ENCODE measurements around the gene RASAL3.

Gene RASAL3

GRCh38 chr19:15429825-15430467 lies 34.4 kb downstream of the RASAL3 start:
- H3K27me3 ChIP-seq (ENCODE audit: insufficient read depth, low read depth): no peaks in the 10 kb centered on the region
- peaks cover 38% of the 10 kb centered on the region for H3K79me2 ChIP-seq (ENCODE audit: insufficient read depth, low read depth)
- H2AFZ ChIP-seq (ENCODE audit: low read depth): no peak overlapping the region
- no peak overlapping the region for H3K4me3 ChIP-seq (IDR thresholded peaks at IDR 0.05; ENCODE audit: insufficient read depth, low read depth, low read length)
- H3K4me1 ChIP-seq (ENCODE audit: low read depth, poor library complexity, severe bottlenecking): peaks cover 13% of the 10 kb centered on the region
- H3K9ac ChIP-seq: no peak overlapping the region
- no peaks in the 10 kb centered on the region; the same call in 1 of the 2 replicates for H3K36me3 ChIP-seq (ENCODE audit: insufficient read depth)
- H3K27ac ChIP-seq: no peak overlapping the region
- H3K4me2 ChIP-seq: no peak overlapping the region
- H4K20me1 ChIP-seq (ENCODE audit: insufficient read depth): no peaks in the 10 kb centered on the region
- no peak for TF ChIP-seq CTCF (conservative IDR thresholded peaks at IDR 0.05; ENCODE audit: low read depth, low read length)

- peaks cover 38% of the 10 kb centered on the region for H3K79me2 ChIP-seq (ENCODE audit: insufficient read depth, low read depth)
- peaks cover 13% of the 10 kb centered on the region for H3K4me1 ChIP-seq (ENCODE audit: low read depth, poor library complexity, severe bottlenecking)
- no peaks in the 10 kb centered on the region for H3K27me3 ChIP-seq (ENCODE audit: insufficient read depth, low read depth)
- H3K4me2 ChIP-seq: no peak overlapping the region
- H4K20me1 ChIP-seq (ENCODE audit: insufficient read depth): no peaks in the 10 kb centered on the region
- no peak overlapping the region for H2AFZ ChIP-seq (ENCODE audit: low read depth)
- TF ChIP-seq CTCF (conservative IDR thresholded peaks at IDR 0.05; ENCODE audit: low read depth, low read length): no peak
- no peak overlapping the region for H3K9ac ChIP-seq
- no peak overlapping the region for H3K4me3 ChIP-seq (IDR thresholded peaks at IDR 0.05; ENCODE audit: insufficient read depth, low read depth, low read length)
- no peak overlapping the region for H3K27ac ChIP-seq
- no peaks in the 10 kb centered on the region; the same call in 1 of the 2 replicates for H3K36me3 ChIP-seq (ENCODE audit: insufficient read depth)
Observed at GRCh38 chr19:15428956-15429824, 35.2 kb downstream of the RASAL3 start.

GRCh38 chr19:15427991-15428471 lies 36.3 kb downstream of the RASAL3 start:
- peaks cover 38% of the 10 kb centered on the region for H3K79me2 ChIP-seq (ENCODE audit: insufficient read depth, low read depth)
- no peaks in the 10 kb centered on the region; the same call in 1 of the 2 replicates for H3K36me3 ChIP-seq (ENCODE audit: insufficient read depth)
- H3K27ac ChIP-seq: no peak overlapping the region
- H3K9ac ChIP-seq: no peak overlapping the region
- no peaks in the 10 kb centered on the region for H3K27me3 ChIP-seq (ENCODE audit: insufficient read depth, low read depth)
- no peak overlapping the region for H2AFZ ChIP-seq (ENCODE audit: low read depth)
- H3K4me2 ChIP-seq: no peak overlapping the region
- TF ChIP-seq CTCF (conservative IDR thresholded peaks at IDR 0.05; ENCODE audit: low read depth, low read length): no peak
- peaks cover 13% of the 10 kb centered on the region for H3K4me1 ChIP-seq (ENCODE audit: low read depth, poor library complexity, severe bottlenecking)
- H3K4me3 ChIP-seq (IDR thresholded peaks at IDR 0.05; ENCODE audit: insufficient read depth, low read depth, low read length): no peak overlapping the region
- no peaks in the 10 kb centered on the region for H4K20me1 ChIP-seq (ENCODE audit: insufficient read depth)

GRCh38 chr19:15427350-15427700 lies 37.0 kb downstream of the RASAL3 start:
- TF ChIP-seq CTCF (conservative IDR thresholded peaks at IDR 0.05; ENCODE audit: low read depth, low read length): no peak
- Histone ChIP-seq H3K4me3 (IDR thresholded peaks at IDR 0.05; ENCODE audit: insufficient read depth, low read depth, low read length) (no peak overlapping the region), H3K4me1 (ENCODE audit: low read depth, poor library complexity, severe bottlenecking) (peaks cover 13% of the 10 kb centered on the region), H4K20me1 (ENCODE audit: insufficient read depth) (no peaks in the 10 kb centered on the region), H3K79me2 (ENCODE audit: insufficient read depth, low read depth) (peaks cover 38% of the 10 kb centered on the region), H2AFZ (ENCODE audit: low read depth) (no peak overlapping the region), H3K27me3 (ENCODE audit: insufficient read depth, low read depth) (no peaks in the 10 kb centered on the region), H3K9ac (no peak overlapping the region), H3K36me3 (ENCODE audit: insufficient read depth) (no peaks in the 10 kb centered on the region; the same call in 1 of the 2 replicates), H3K4me2 (no peak overlapping the region), H3K27ac (no peak overlapping the region)
